Parathyroid adenoma (tissue), 2 donors: ENCODE measurements around the gene TNFRSF11A.
A peak's percentile ranks its signal among the peaks of the same experiment; 100 is the strongest.

ENCODE experiments used
- H2AFZ ChIP-seq: fragments of 300-600 bp; sonication (generic); one replicate; pipeline ENCODE4 v1.7.0; 2017; ENCODE audit warnings: antibody characterized with exemption, mild to moderate bottlenecking
- H3K27ac ChIP-seq: fragments of 300-600 bp; sonication (generic); one replicate; pipeline ENCODE4 v1.7.0; 2017
- H3K27me3 ChIP-seq: fragments of 300-600 bp; sonication (generic); one replicate; pipeline ENCODE4 v1.7.0; 2017; ENCODE audit warnings: low read length; ENCODE audit not compliant: control insufficient read depth, insufficient read depth
- H3K36me3 ChIP-seq: fragments of 300-600 bp; sonication (generic); one replicate; pipeline ENCODE4 v1.7.0; 2017; ENCODE audit warnings: low read length; ENCODE audit not compliant: control insufficient read depth, insufficient read depth
- H3K4me1 ChIP-seq: fragments of 300-600 bp; sonication (generic); one replicate; pipeline ENCODE4 v1.7.0; 2017; ENCODE audit warnings: control low read depth
- H3K4me2 ChIP-seq: fragments of 300-600 bp; sonication (generic); one replicate; pipeline ENCODE4 v1.7.0; 2017; ENCODE audit warnings: low read length
- H3K4me3 ChIP-seq: fragments of 300-600 bp; sonication (generic); one replicate; pipeline ENCODE4 v1.7.0; 2017; ENCODE audit warnings: low read depth, low read length
- H3K79me2 ChIP-seq: fragments of 300-600 bp; sonication (generic); one replicate; pipeline ENCODE4 v1.7.0; 2017; ENCODE audit warnings: control low read depth
- H3K9ac ChIP-seq: fragments of 300-600 bp; sonication (generic); one replicate; pipeline ENCODE4 v1.7.0; 2017; ENCODE audit warnings: mild to moderate bottlenecking
- H3K9me3 ChIP-seq: fragments of 300-600 bp; sonication (generic); one replicate; pipeline ENCODE4 v1.7.0; 2017; ENCODE audit warnings: low read length; ENCODE audit not compliant: control insufficient read depth
- CTCF ChIP-seq: fragments of 300-600 bp; sonication (generic); IDR thresholded peaks from one replicate; pipeline ENCODE4 v1.7.0; 2017; ENCODE audit warnings: antibody characterized with exemption, mild to moderate bottlenecking
- donor health status: primary hyperparathyroidism.

The TNFRSF11A gene

GRCh38 chr18:62324917-62325805 lies at the start of gene TNFRSF11A:
TNFRSF11A (plus strand) TSS chr18:62325310; CDS start chr18:62325353, 43 bp downstream.
- H3K36me3 ChIP-seq: no peaks in the 10 kb centered on the region
- H2AFZ ChIP-seq: peak within 1 kb of the TSS; percentile 96
- H3K27me3 ChIP-seq: no peaks in the 10 kb centered on the region
- H3K9me3 ChIP-seq: no peaks in the 10 kb centered on the region
- peaks cover 3% of the 10 kb centered on the region for H3K4me1 ChIP-seq
- H3K27ac ChIP-seq: peak within 1 kb of the TSS; percentile 55
- no peak within 1 kb of the TSS for H3K9ac ChIP-seq
- TF ChIP-seq CTCF: peak; percentile 29
- H3K4me3 ChIP-seq: peak within 1 kb of the TSS; percentile 55
- H3K4me2 ChIP-seq: peak within 1 kb of the TSS; percentile 92
- H3K79me2 ChIP-seq: no peaks in the 10 kb centered on the region

DNA sequence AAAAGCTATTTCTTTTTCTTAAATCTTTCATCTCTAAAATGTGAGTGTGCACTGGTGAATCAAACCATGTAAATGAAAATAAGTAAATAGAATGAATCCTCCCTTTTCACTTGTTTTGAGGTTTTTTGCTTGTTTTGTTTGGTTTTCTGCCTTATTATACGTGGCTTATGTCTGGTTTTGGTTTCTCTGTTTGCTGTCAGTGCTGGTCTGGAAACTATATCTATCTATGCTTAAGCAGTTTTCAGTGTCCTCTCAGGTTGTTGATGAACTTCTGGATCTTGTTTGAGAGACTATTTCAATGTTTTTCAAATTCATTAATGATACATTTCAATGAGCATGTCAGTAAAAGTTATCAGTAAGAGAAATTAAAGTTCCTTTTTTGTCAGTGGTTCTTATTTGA lies 48.1 kb upstream of the TNFRSF11A start:
- H3K4me3 ChIP-seq: no peak overlapping the region
- H3K36me3 ChIP-seq: no peaks in the 10 kb centered on the region
- H3K27ac ChIP-seq: no peak overlapping the region
- H3K79me2 ChIP-seq: no peaks in the 10 kb centered on the region
- H3K4me2 ChIP-seq: no peak overlapping the region
- no peak for TF ChIP-seq CTCF
- H3K9ac ChIP-seq: no peak overlapping the region
- no peaks in the 10 kb centered on the region for H3K27me3 ChIP-seq
- no peaks in the 10 kb centered on the region for H3K4me1 ChIP-seq
- H3K9me3 ChIP-seq: no peaks in the 10 kb centered on the region
- no peak overlapping the region for H2AFZ ChIP-seq

DNA sequence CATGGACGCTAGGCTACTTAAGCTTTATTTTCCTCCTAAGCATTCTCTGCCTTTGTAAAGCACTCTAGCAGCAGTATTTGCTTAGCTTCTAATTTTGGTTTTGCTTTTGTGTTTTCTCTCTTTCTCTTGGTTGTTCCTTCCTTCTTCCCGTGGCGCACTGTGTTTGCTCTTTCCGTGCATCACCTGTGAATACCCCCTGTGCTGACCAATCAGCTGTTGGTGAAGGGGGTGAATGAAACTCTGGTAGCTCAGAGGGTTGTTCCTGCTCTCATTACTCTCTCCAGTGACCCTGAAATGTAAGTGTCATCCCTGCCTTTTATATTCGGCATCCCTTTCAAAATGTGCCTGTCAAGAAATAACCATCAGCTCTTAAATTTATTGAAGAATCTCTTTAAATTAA lies 45.5 kb upstream of the TNFRSF11A start:
- H3K9ac ChIP-seq: no peak overlapping the region
- no peaks in the 10 kb centered on the region for H3K9me3 ChIP-seq
- no peak overlapping the region for H3K4me2 ChIP-seq
- H2AFZ ChIP-seq: no peak overlapping the region
- H3K4me1 ChIP-seq: no peaks in the 10 kb centered on the region
- no peaks in the 10 kb centered on the region for H3K36me3 ChIP-seq
- H3K27me3 ChIP-seq: no peaks in the 10 kb centered on the region
- TF ChIP-seq CTCF: no peak
- no peaks in the 10 kb centered on the region for H3K79me2 ChIP-seq
- no peak overlapping the region for H3K4me3 ChIP-seq
- no peak overlapping the region for H3K27ac ChIP-seq

DNA sequence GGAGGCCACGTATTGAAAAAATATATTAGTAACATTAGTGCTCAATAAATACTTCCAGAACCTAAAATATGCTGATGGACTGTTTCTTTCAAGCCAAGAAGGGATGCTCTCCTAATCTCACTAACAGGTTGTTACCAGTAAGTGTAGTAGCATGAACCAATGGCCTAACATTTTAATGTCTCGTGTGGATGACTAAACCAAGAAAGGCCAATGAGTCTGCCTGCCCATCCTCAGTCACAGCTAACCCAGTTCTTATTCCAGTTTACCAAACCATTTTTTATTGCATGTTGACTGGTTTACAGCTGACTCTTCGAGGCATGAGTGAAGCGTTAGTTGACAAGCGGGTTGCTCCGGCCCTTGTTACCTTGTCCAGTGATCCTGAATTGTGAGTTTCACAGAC lies 45.1 kb upstream of the TNFRSF11A start:
- H3K79me2 ChIP-seq: no peaks in the 10 kb centered on the region
- H3K9ac ChIP-seq: no peak overlapping the region
- no peak overlapping the region for H3K27ac ChIP-seq
- H3K27me3 ChIP-seq: no peaks in the 10 kb centered on the region
- no peaks in the 10 kb centered on the region for H3K36me3 ChIP-seq
- H3K4me3 ChIP-seq: no peak overlapping the region
- no peaks in the 10 kb centered on the region for H3K4me1 ChIP-seq
- no peaks in the 10 kb centered on the region for H3K9me3 ChIP-seq
- no peak overlapping the region for H3K4me2 ChIP-seq
- H2AFZ ChIP-seq: no peak overlapping the region
- TF ChIP-seq CTCF: no peak

GRCh38 chr18:62280786-62281185 lies 44.3 kb upstream of the TNFRSF11A start:
- no peak for TF ChIP-seq CTCF
- no peak overlapping the region for H3K27ac ChIP-seq
- no peaks in the 10 kb centered on the region for H3K27me3 ChIP-seq
- no peaks in the 10 kb centered on the region for H3K36me3 ChIP-seq
- no peaks in the 10 kb centered on the region for H3K9me3 ChIP-seq
- H3K4me2 ChIP-seq: no peak overlapping the region
- H2AFZ ChIP-seq: no peak overlapping the region
- H3K9ac ChIP-seq: no peak overlapping the region
- no peaks in the 10 kb centered on the region for H3K79me2 ChIP-seq
- H3K4me1 ChIP-seq: no peaks in the 10 kb centered on the region
- H3K4me3 ChIP-seq: no peak overlapping the region
